OCI-LY7 (cell line): ENCODE measurements around the gene FGD3. TPM values are rescaled to one million over a fixed set of nuclear protein-coding genes. Genes with fewer than 3 reads are reported as not detected.

Experiments used
- BruUV-seq: library from RNA; stranded (reverse); fragments of 400-500 nt; replicated peaks from 2 replicates; lab custom pipeline; 2021; lab: Mats Ljungman, UMichigan
- CTCF ChIA-PET: fragments of 300-600 bp; sonication (Branson Sonifier 250); formaldehyde crosslinking; loops from one replicate; lab custom pipeline; 2022; ENCODE audit warnings: antibody characterized with exemption; ENCODE audit not compliant: unreplicated experiment; lab: Charles Lee
- POLR2A ChIA-PET: fragments of 300-600 bp; sonication (Branson Sonifier 250); formaldehyde crosslinking; loops from one replicate; lab custom pipeline; 2022; ENCODE audit warnings: antibody characterized with exemption; lab: Charles Lee
- DNase-seq: peaks from one replicate; pipeline ENCODE4 v3.0.0-alpha.2; 2015; ENCODE audit warnings: low spot score
- H2AFZ ChIP-seq: fragments of 200-600 bp; sonication (generic), shearing (Covaris generic); 2 replicates; pipeline ENCODE4 v1.6.1; 2014; ENCODE audit warnings: mild to moderate bottlenecking, antibody characterized with exemption, low read length, moderate library complexity
- H3K27ac ChIP-seq: fragments of 200-600 bp; sonication (generic); 2 replicates; pipeline ENCODE4 v1.5.1; 2014; ENCODE audit warnings: mixed run types, low read depth, mild to moderate bottlenecking, moderate library complexity, low read length, inconsistent platforms; ENCODE audit not compliant: poor library complexity, severe bottlenecking
- H3K36me3 ChIP-seq: fragments of 200-600 bp; sonication (generic); 2 replicates; pipeline ENCODE4 v1.6.1; 2014; ENCODE audit warnings: mild to moderate bottlenecking, antibody characterized with exemption, low read length, moderate library complexity, mixed read lengths; ENCODE audit not compliant: insufficient read depth
- H3K4me1 ChIP-seq: fragments of 200-600 bp; sonication (generic); 2 replicates; pipeline ENCODE4 v1.5.1; 2014; ENCODE audit warnings: mild to moderate bottlenecking, low read length; ENCODE audit not compliant: insufficient read depth, poor library complexity, severe bottlenecking
- H3K4me2 ChIP-seq: fragments of 200-600 bp; sonication (generic); 2 replicates; pipeline ENCODE4 v1.6.1; 2014; ENCODE audit warnings: mild to moderate bottlenecking, low read length
- H3K4me3 ChIP-seq: fragments of 200-600 bp; sonication (generic); 2 replicates; pipeline ENCODE4 v1.5.1; 2014; ENCODE audit warnings: mild to moderate bottlenecking, low read depth, low read length; ENCODE audit not compliant: poor library complexity, severe bottlenecking
- H3K79me2 ChIP-seq: fragments of 200-600 bp; sonication (generic); 2 replicates; pipeline ENCODE4 v1.6.1; 2016; ENCODE audit warnings: low read depth, mild to moderate bottlenecking, low read length, moderate library complexity, mixed read lengths; ENCODE audit not compliant: insufficient read depth
- H3K9me2 ChIP-seq: fragments of 200-600 bp; sonication (generic); 2 replicates; pipeline ENCODE4 v1.6.1; 2016; ENCODE audit warnings: mild to moderate bottlenecking, low read length, mixed read lengths; ENCODE audit not compliant: insufficient read depth
- H3K9me3 ChIP-seq: fragments of 200-600 bp; sonication (generic); 2 replicates; pipeline ENCODE4 v1.6.1; 2014; ENCODE audit warnings: mild to moderate bottlenecking, mixed run types, low read length, mixed read lengths
- H4K20me1 ChIP-seq: fragments of 200-600 bp; sonication (generic); 2 replicates; pipeline ENCODE4 v1.6.1; 2014; ENCODE audit warnings: mild to moderate bottlenecking, antibody characterized with exemption, low read length, moderate library complexity, mixed read lengths; ENCODE audit not compliant: insufficient read depth
- CTCF ChIP-seq: fragments of 200-600 bp; sonication (generic); conservative IDR thresholded peaks from 2 replicates; pipeline ENCODE4 v1.5.1; 2014; ENCODE audit warnings: mild to moderate bottlenecking, antibody characterized with exemption, low read length, moderate library complexity, mixed read lengths
- EZH2phosphoT487 ChIP-seq: fragments of 200-600 bp; sonication (generic); IDR thresholded peaks from 2 replicates; pipeline ENCODE4 v1.6.1; 2018; ENCODE audit warnings: low read depth, borderline replicate concordance, mild to moderate bottlenecking, mixed run types, antibody characterized with exemption, low read length, moderate library complexity, mixed read lengths
- intact Hi-C: fragments of 100-400 bp; cut with micrococcal nuclease; formaldehyde crosslinking; loops from one replicate; pipeline ENCODE4 v1.10.0; 2022; ENCODE audit not compliant: unreplicated experiment
- total RNA-seq, 2 experiments: library from RNA; depleted of rRNA in 1 of 2; stranded (reverse); fragments of >200 nt in 1 of 2; shearing (Covaris generic) in 1 of 2; gene quantifications; 2 replicates each; pipeline ENCODE4 v1.2.3, GENCODE V29; 2014 to 2022

FGD3 gene
- total RNA-seq, 2 experiments from 2014 or later: 22.1 to 22.9 TPM

- ChIA-PET CTCF (no interaction called here), POLR2A (interaction anchor here (0.8 kb wide), 1 partner anchor 29 kb away, joined by 3 read pairs; no protein-coding TSS in a partner anchor)
- Histone ChIP-seq H3K36me3 (0 out of 2 replicates have a peak, but pooled peaks cover 2% of the 10 kb centered on the region), H3K27ac (no peak overlapping the region), H3K79me2 (no peaks in the 10 kb centered on the region), H3K4me1 (peaks cover 26% of the 10 kb centered on the region), H4K20me1 (no peaks in the 10 kb centered on the region), H2AFZ (no peak overlapping the region), H3K4me3 (no peak overlapping the region), H3K9me3 (no peaks in the 10 kb centered on the region), H3K9me2 (no peaks in the 10 kb centered on the region), H3K4me2 (no peak overlapping the region)
- BruUV-seq: no TSS peak
- TF ChIP-seq CTCF (no peak), EZH2phosphoT487 (no peak)
- intact Hi-C loops: no loop called here
- no peak for DNase-seq
Observed at GRCh38 chr9:93024646-93024910, 77.3 kb downstream of the FGD3 start.

GRCh38 chr9:93024986-93025630, 77.8 kb downstream of the FGD3 start:
- DNase-seq: no peak
- no peaks in the 10 kb centered on the region for H3K79me2 ChIP-seq
- H3K4me2 ChIP-seq: no peak overlapping the region
- CTCF ChIA-PET: interaction anchor here (0.5 kb wide), 1 partner anchor 21 kb away, joined by 3 read pairs; no protein-coding TSS in a partner anchor
- no peaks in the 10 kb centered on the region for H3K9me3 ChIP-seq
- H4K20me1 ChIP-seq: no peaks in the 10 kb centered on the region
- H3K4me1 ChIP-seq: peaks cover 26% of the 10 kb centered on the region
- POLR2A ChIA-PET: interaction anchor here (0.8 kb wide), 1 partner anchor 28 kb away, joined by 3 read pairs; no protein-coding TSS in a partner anchor
- TF ChIP-seq CTCF (no peak), EZH2phosphoT487 (no peak)
- H3K36me3 ChIP-seq: peaks cover 2% of the 10 kb centered on the region; the same call in 1 of the 2 replicates
- no peak overlapping the region for H2AFZ ChIP-seq
- intact Hi-C loops: no loop called here
- no peak overlapping the region for H3K4me3 ChIP-seq
- BruUV-seq: no TSS peak
- no peak overlapping the region for H3K27ac ChIP-seq
- H3K9me2 ChIP-seq: no peaks in the 10 kb centered on the region

GRCh38 chr9:93025736-93026135, 78.4 kb downstream of the FGD3 start:
- Histone ChIP-seq H4K20me1 (no peaks in the 10 kb centered on the region), H3K27ac (no peak overlapping the region), H3K79me2 (no peaks in the 10 kb centered on the region), H3K4me1 (peaks cover 26% of the 10 kb centered on the region), H2AFZ (no peak overlapping the region), H3K4me3 (no peak overlapping the region), H3K36me3 (peaks cover 2% of the 10 kb centered on the region; the same call in 1 of the 2 replicates), H3K4me2 (no peak overlapping the region), H3K9me3 (no peaks in the 10 kb centered on the region), H3K9me2 (no peaks in the 10 kb centered on the region)
- no peak for DNase-seq
- intact Hi-C loops: no loop called here
- TF ChIP-seq CTCF: no peak
- TF ChIP-seq EZH2phosphoT487: no peak
- POLR2A ChIA-PET: no interaction called here
- no TSS peak for BruUV-seq
- CTCF ChIA-PET: interaction anchor here (0.5 kb wide), 1 partner anchor 22 kb away, joined by 3 read pairs; no protein-coding TSS in a partner anchor
